Measurements from ENCODE around the gene ATP2B2.

Gene ATP2B2

GRCh38 chr3:10505050-10505790 is at the start of gene ATP2B2:
ATP2B2 (minus strand) TSS chr3:10505586; CDS start chr3:10449543, 56,043 bp downstream.
- no CpG with 5 or more reads among the region's 42 CpGs for WGBS (ENCODE audit: insufficient coverage, insufficient read length)
- H3K9me3 ChIP-seq (ENCODE audit: control insufficient read depth, insufficient read depth, low read length) = no peaks in the 10 kb centered on the region
- H3K36me3 ChIP-seq (ENCODE audit: control insufficient read depth, insufficient read depth, low read length) = no peaks in the 10 kb centered on the region
- H3K27me3 ChIP-seq (ENCODE audit: control insufficient read depth, insufficient read depth, low read length) = no peaks in the 10 kb centered on the region
- H3K27ac ChIP-seq (ENCODE audit: low read length) = no peak within 1 kb of the TSS
- peak within 1 kb of the TSS; percentile 31; the same call in 1 of the 2 replicates for H3K4me3 ChIP-seq (ENCODE audit: low read length)
- DNase-seq (ENCODE audit: low read depth, low spot score) = no peak
- H3K4me1 ChIP-seq (ENCODE audit: control insufficient read depth, insufficient read depth, low read length) = 0 out of 2 replicates have a peak, but pooled peaks cover 1% of the 10 kb centered on the region

- H3K9me3 ChIP-seq (ENCODE audit: control insufficient read depth, insufficient read depth, low read length) = no peaks in the 10 kb centered on the region
- H3K27ac ChIP-seq (ENCODE audit: low read length) = no peak overlapping the region
- WGBS (ENCODE audit: insufficient coverage, insufficient read length) = no CpG with 5 or more reads among the region's 1 CpG
- H3K27me3 ChIP-seq (ENCODE audit: control insufficient read depth, insufficient read depth, low read length) = no peaks in the 10 kb centered on the region
- H3K4me3 ChIP-seq (ENCODE audit: low read length) = no peak overlapping the region
- H3K4me1 ChIP-seq (ENCODE audit: control insufficient read depth, insufficient read depth, low read length) = 0 out of 2 replicates have a peak, but pooled peaks cover 2% of the 10 kb centered on the region
- no peaks in the 10 kb centered on the region for H3K36me3 ChIP-seq (ENCODE audit: control insufficient read depth, insufficient read depth, low read length)
- DNase-seq (ENCODE audit: low read depth, low spot score) = no peak
Measured at GRCh38 chr3:10554746-10555145, 49.4 kb upstream of the ATP2B2 start.

- Histone ChIP-seq H3K27me3 (ENCODE audit: control insufficient read depth, insufficient read depth, low read length) (no peaks in the 10 kb centered on the region), H3K9me3 (ENCODE audit: control insufficient read depth, insufficient read depth, low read length) (no peaks in the 10 kb centered on the region)
Measured at GRCh38 chr3:10554236-10554611, 48.8 kb upstream of the ATP2B2 start.

GRCh38 chr3:10553591-10554235 is 48.3 kb upstream of the ATP2B2 start:
- H3K4me1 ChIP-seq (ENCODE audit: control insufficient read depth, insufficient read depth, low read length) = 0 out of 2 replicates have a peak, but pooled peaks cover 2% of the 10 kb centered on the region
- H3K27ac ChIP-seq (ENCODE audit: low read length) = no peak overlapping the region
- WGBS (ENCODE audit: insufficient coverage, insufficient read length) = no CpG with 5 or more reads among the region's 9 CpGs
- peak; percentile 1 for DNase-seq (ENCODE audit: low read depth, low spot score)
- no peaks in the 10 kb centered on the region for H3K36me3 ChIP-seq (ENCODE audit: control insufficient read depth, insufficient read depth, low read length)
- H3K9me3 ChIP-seq (ENCODE audit: control insufficient read depth, insufficient read depth, low read length) = no peaks in the 10 kb centered on the region
- H3K4me3 ChIP-seq (ENCODE audit: low read length) = no peak overlapping the region
- no peaks in the 10 kb centered on the region for H3K27me3 ChIP-seq (ENCODE audit: control insufficient read depth, insufficient read depth, low read length)

More at GRCh38 chr3:10554236-10554611, 48.8 kb upstream of the ATP2B2 start:
- no peak overlapping the region for H3K27ac ChIP-seq (ENCODE audit: low read length)
- H3K4me3 ChIP-seq (ENCODE audit: low read length) = no peak overlapping the region
- DNase-seq (ENCODE audit: low read depth, low spot score) = no peak
- no peaks in the 10 kb centered on the region for H3K36me3 ChIP-seq (ENCODE audit: control insufficient read depth, insufficient read depth, low read length)
- WGBS (ENCODE audit: insufficient coverage, insufficient read length) = no CpG with 5 or more reads among the region's 3 CpGs
- H3K4me1 ChIP-seq (ENCODE audit: control insufficient read depth, insufficient read depth, low read length) = 0 out of 2 replicates have a peak, but pooled peaks cover 2% of the 10 kb centered on the region

- H3K36me3 ChIP-seq (ENCODE audit: control insufficient read depth, insufficient read depth, low read length) = no peaks in the 10 kb centered on the region
- H3K27me3 ChIP-seq (ENCODE audit: control insufficient read depth, insufficient read depth, low read length) = no peaks in the 10 kb centered on the region
- H3K27ac ChIP-seq (ENCODE audit: low read length) = no peak overlapping the region
- no CpG with 5 or more reads among the region's 1 CpG for WGBS (ENCODE audit: insufficient coverage, insufficient read length)
- 0 out of 2 replicates have a peak, but pooled peaks cover 2% of the 10 kb centered on the region for H3K4me1 ChIP-seq (ENCODE audit: control insufficient read depth, insufficient read depth, low read length)
- no peak for DNase-seq (ENCODE audit: low read depth, low spot score)
- H3K9me3 ChIP-seq (ENCODE audit: control insufficient read depth, insufficient read depth, low read length) = no peaks in the 10 kb centered on the region
- no peak overlapping the region for H3K4me3 ChIP-seq (ENCODE audit: low read length)
Measured at GRCh38 chr3:10552631-10552943, 47.2 kb upstream of the ATP2B2 start.

- H3K4me1 ChIP-seq (ENCODE audit: control insufficient read depth, insufficient read depth, low read length) = 0 out of 2 replicates have a peak, but pooled peaks cover 2% of the 10 kb centered on the region
- WGBS (ENCODE audit: insufficient coverage, insufficient read length) = no CpG with 5 or more reads among the region's 19 CpGs
- no peak for DNase-seq (ENCODE audit: low read depth, low spot score)
- H3K27ac ChIP-seq (ENCODE audit: low read length) = no peak overlapping the region
- H3K27me3 ChIP-seq (ENCODE audit: control insufficient read depth, insufficient read depth, low read length) = no peaks in the 10 kb centered on the region
- H3K36me3 ChIP-seq (ENCODE audit: control insufficient read depth, insufficient read depth, low read length) = no peaks in the 10 kb centered on the region
- no peaks in the 10 kb centered on the region for H3K9me3 ChIP-seq (ENCODE audit: control insufficient read depth, insufficient read depth, low read length)
- H3K4me3 ChIP-seq (ENCODE audit: low read length) = no peak overlapping the region
Measured at GRCh38 chr3:10551821-10552630, 46.6 kb upstream of the ATP2B2 start.

GRCh38 chr3:10551139-10551538 is 45.8 kb upstream of the ATP2B2 start:
- Histone ChIP-seq H3K36me3 (ENCODE audit: control insufficient read depth, insufficient read depth, low read length) (no peaks in the 10 kb centered on the region), H3K4me3 (ENCODE audit: low read length) (no peak overlapping the region), H3K4me1 (ENCODE audit: control insufficient read depth, insufficient read depth, low read length) (0 out of 2 replicates have a peak, but pooled peaks cover 2% of the 10 kb centered on the region), H3K9me3 (ENCODE audit: control insufficient read depth, insufficient read depth, low read length) (no peaks in the 10 kb centered on the region), H3K27me3 (ENCODE audit: control insufficient read depth, insufficient read depth, low read length) (no peaks in the 10 kb centered on the region), H3K27ac (ENCODE audit: low read length) (no peak overlapping the region)
- WGBS (ENCODE audit: insufficient coverage, insufficient read length) = no CpG with 5 or more reads among the region's 9 CpGs
- DNase-seq (ENCODE audit: low read depth, low spot score) = no peak

GRCh38 chr3:10550705-10551104 is 45.3 kb upstream of the ATP2B2 start:
- Histone ChIP-seq H3K27ac (ENCODE audit: low read length) (no peak overlapping the region), H3K4me3 (ENCODE audit: low read length) (no peak overlapping the region), H3K9me3 (ENCODE audit: control insufficient read depth, insufficient read depth, low read length) (no peaks in the 10 kb centered on the region), H3K4me1 (ENCODE audit: control insufficient read depth, insufficient read depth, low read length) (0 out of 2 replicates have a peak, but pooled peaks cover 2% of the 10 kb centered on the region), H3K36me3 (ENCODE audit: control insufficient read depth, insufficient read depth, low read length) (no peaks in the 10 kb centered on the region), H3K27me3 (ENCODE audit: control insufficient read depth, insufficient read depth, low read length) (no peaks in the 10 kb centered on the region)
- WGBS (ENCODE audit: insufficient coverage, insufficient read length) = no CpG with 5 or more reads among the region's 10 CpGs
- DNase-seq (ENCODE audit: low read depth, low spot score) = no peak

- no peaks in the 10 kb centered on the region for H3K9me3 ChIP-seq (ENCODE audit: control insufficient read depth, insufficient read depth, low read length)
Measured at GRCh38 chr3:10549617-10550230, 44.3 kb upstream of the ATP2B2 start.

GRCh38 chr3:10548992-10549391 is 43.6 kb upstream of the ATP2B2 start:
- H3K27ac ChIP-seq (ENCODE audit: low read length) = no peak overlapping the region
- H3K9me3 ChIP-seq (ENCODE audit: control insufficient read depth, insufficient read depth, low read length) = no peaks in the 10 kb centered on the region
- 0 out of 2 replicates have a peak, but pooled peaks cover 2% of the 10 kb centered on the region for H3K4me1 ChIP-seq (ENCODE audit: control insufficient read depth, insufficient read depth, low read length)
- no peaks in the 10 kb centered on the region for H3K36me3 ChIP-seq (ENCODE audit: control insufficient read depth, insufficient read depth, low read length)
- no peaks in the 10 kb centered on the region for H3K27me3 ChIP-seq (ENCODE audit: control insufficient read depth, insufficient read depth, low read length)
- no peak overlapping the region for H3K4me3 ChIP-seq (ENCODE audit: low read length)
- no peak for DNase-seq (ENCODE audit: low read depth, low spot score)

More at GRCh38 chr3:10549617-10550230, 44.3 kb upstream of the ATP2B2 start:
- H3K27ac ChIP-seq (ENCODE audit: low read length) = no peak overlapping the region
- H3K4me3 ChIP-seq (ENCODE audit: low read length) = no peak overlapping the region
- H3K27me3 ChIP-seq (ENCODE audit: control insufficient read depth, insufficient read depth, low read length) = no peaks in the 10 kb centered on the region
- DNase-seq (ENCODE audit: low read depth, low spot score) = no peak
- H3K4me1 ChIP-seq (ENCODE audit: control insufficient read depth, insufficient read depth, low read length) = 0 out of 2 replicates have a peak, but pooled peaks cover 2% of the 10 kb centered on the region
- no CpG with 5 or more reads among the region's 2 CpGs for WGBS (ENCODE audit: insufficient coverage, insufficient read length)
- H3K36me3 ChIP-seq (ENCODE audit: control insufficient read depth, insufficient read depth, low read length) = no peaks in the 10 kb centered on the region

Data from iPS DF 6.9 (cell line).